CD14-positive monocyte (primary cell): Measurements from ENCODE around the gene SLC38A10. TPM values are rescaled to one million over a fixed set of nuclear protein-coding genes. Genes with fewer than 3 reads are reported as not detected.
A peak's percentile ranks its signal among the peaks of the same experiment; 100 is the strongest.

ENCODE experiments used
- DNase-seq, 3 donors: peaks; one replicate each; pipeline ENCODE4 v3.0.0-alpha.2; 2011 to 2022
- H2AFZ ChIP-seq: 2 replicates; pipeline ENCODE4 v1.6.0; 2012; ENCODE audit warnings: mild to moderate bottlenecking, low read depth, low read length, inconsistent platforms; ENCODE audit not compliant: insufficient read depth, poor library complexity, severe bottlenecking
- H3K27ac ChIP-seq, 2 donors: 1 replicate in 1 of 2; 2 replicates in 1 of 2; pipeline ENCODE4 v1.5.1; 2012 to 2013; ENCODE audit warnings: low read length in 2 of 2, control low read depth in 1 of 2, inconsistent platforms in 1 of 2, low read depth in 1 of 2, mild to moderate bottlenecking in 1 of 2
- H3K27me3 ChIP-seq, 2 donors: one replicate each; pipeline versions ENCODE4 v1.6.0 to v1.6.1; 2011 to 2013; ENCODE audit warnings: low read length in 2 of 2; ENCODE audit not compliant: control insufficient read depth in 2 of 2, insufficient read depth in 2 of 2
- H3K36me3 ChIP-seq, 2 donors: replicated peaks in 1 of 2; 1 replicate in 1 of 2; 2 replicates in 1 of 2; pipeline versions ENCODE4 v1.5.1 to v1.6.1; 2012 to 2013; ENCODE audit warnings: low read length in 2 of 2, control low read depth in 1 of 2, inconsistent platforms in 1 of 2, mild to moderate bottlenecking in 1 of 2; ENCODE audit not compliant: insufficient read depth in 2 of 2, control insufficient read depth in 1 of 2
- H3K4me1 ChIP-seq, 2 donors: 1 replicate in 1 of 2; 2 replicates in 1 of 2; pipeline versions ENCODE4 v1.5.1 to v1.6.1; 2012 to 2013; ENCODE audit warnings: low read length in 2 of 2, control low read depth in 1 of 2, inconsistent platforms in 1 of 2, mild to moderate bottlenecking in 1 of 2, moderate library complexity in 1 of 2; ENCODE audit not compliant: insufficient read depth in 2 of 2, control insufficient read depth in 1 of 2
- H3K4me2 ChIP-seq: replicated peaks from 2 replicates; pipeline ENCODE3; 2012; ENCODE audit warnings: low read length, moderate library complexity, mild to moderate bottlenecking; ENCODE audit not compliant: poor library complexity, severe bottlenecking; ENCODE audit errors: extremely low read depth
- H3K4me3 ChIP-seq, 3 experiments: fragments of 200-600 bp in 1 of 3; sonication (generic) in 1 of 3; replicated peaks in 1 of 3; 1 replicate in 2 of 3; 2 replicates in 1 of 3; pipeline ENCODE4 v1.5.1; 2011 to 2013; ENCODE audit warnings: low read length in 3 of 3, mild to moderate bottlenecking in 3 of 3, control low read depth in 2 of 3, low read depth in 2 of 3, inconsistent platforms in 1 of 3, moderate library complexity in 1 of 3
- H3K79me2 ChIP-seq: 2 replicates; pipeline ENCODE4 v1.6.0; 2012; ENCODE audit warnings: mild to moderate bottlenecking, control low read depth, inconsistent platforms, low read length, moderate library complexity; ENCODE audit not compliant: insufficient read depth
- H3K9ac ChIP-seq: 2 replicates; pipeline ENCODE4 v1.6.0; 2017; ENCODE audit warnings: low read length, mild to moderate bottlenecking; ENCODE audit not compliant: insufficient read depth, poor library complexity, severe bottlenecking
- H3K9me3 ChIP-seq, 2 donors: replicated peaks in 1 of 2; 1 replicate in 1 of 2; 2 replicates in 1 of 2; pipeline versions ENCODE4 v1.5.1 to v1.6.1; 2012 to 2013; ENCODE audit warnings: low read length in 2 of 2, control low read depth in 1 of 2; ENCODE audit not compliant: control insufficient read depth in 1 of 2, insufficient read depth in 1 of 2
- H4K20me1 ChIP-seq: 2 replicates; pipeline ENCODE4 v1.6.0; 2012; ENCODE audit warnings: mild to moderate bottlenecking, low read length, control low read depth, moderate library complexity; ENCODE audit not compliant: insufficient read depth
- H3K27ac Mint-ChIP-seq, 7 donors: one replicate each; pipeline ENCODE4 v1.8.0; 2020; ENCODE audit warnings: mild to moderate bottlenecking in 7 of 7, mixed read lengths in 7 of 7, moderate library complexity in 6 of 7, inconsistent platforms in 2 of 7
- H3K27me3 Mint-ChIP-seq, 3 donors: one replicate each; pipeline ENCODE4 v1.8.0; 2021 to 2022; ENCODE audit warnings: low read depth in 3 of 3, mild to moderate bottlenecking in 3 of 3, mixed read lengths in 3 of 3, moderate library complexity in 3 of 3, inconsistent platforms in 1 of 3
- H3K36me3 Mint-ChIP-seq, 2 donors: one replicate each; pipeline ENCODE4 v1.8.0; 2020; ENCODE audit warnings: mixed read lengths in 2 of 2, inconsistent platforms in 1 of 2, mild to moderate bottlenecking in 1 of 2
- H3K4me1 Mint-ChIP-seq: one replicate; pipeline ENCODE4 v1.8.0; 2020; ENCODE audit warnings: mild to moderate bottlenecking, mixed read lengths
- H3K4me3 Mint-ChIP-seq, 2 donors: one replicate each; pipeline ENCODE4 v1.8.0; 2020; ENCODE audit warnings: mild to moderate bottlenecking in 2 of 2, mixed read lengths in 2 of 2, moderate library complexity in 1 of 2
- H3K9me3 Mint-ChIP-seq, 7 donors: one replicate each; pipeline ENCODE4 v1.8.0; 2020 to 2022; ENCODE audit warnings: mixed read lengths in 7 of 7, mild to moderate bottlenecking in 6 of 7, moderate library complexity in 6 of 7, inconsistent platforms in 2 of 7
- WGBS: methylation state at CpG from one replicate; pipeline ENCODE4 v1.1.5; 2013; ENCODE audit warnings: missing lambda C conversion rate; ENCODE audit not compliant: insufficient coverage; 5-methylcytosine and 5-hydroxymethylcytosine counted together
- intact Hi-C, 2 donors: fragments of 100-400 bp; cut with micrococcal nuclease; formaldehyde crosslinking; loops; one replicate each; pipeline versions ENCODE4 v1.15.0 to v1.15.1; 2023
- polyA plus RNA-seq, 3 donors: library from polyadenylated mRNA; depleted of rRNA in 1 of 3; unstranded in 2 of 3; stranded (reverse) in 1 of 3; fragments of 300-500 nt in 2 of 3; fragments of >200 nt in 1 of 3; fragmentation: Illumina TruSeq in 2 of 3; gene quantifications; 1 replicate in 2 of 3; 2 replicates in 1 of 3; pipeline ENCODE4 v1.2.3, GENCODE V29; 2012 to 2021
- TF ChIP-seq, protein P1 (sequence below): fragments of 200-600 bp; IDR thresholded peaks from one replicate; pipeline ENCODE4 v1.8.0; 2022; ENCODE audit warnings: antibody characterized with exemption, mild to moderate bottlenecking

SLC38A10 gene
- polyA plus RNA-seq, 3 donors, result 50.8 to 76.1 (median 68.4) TPM

DNA sequence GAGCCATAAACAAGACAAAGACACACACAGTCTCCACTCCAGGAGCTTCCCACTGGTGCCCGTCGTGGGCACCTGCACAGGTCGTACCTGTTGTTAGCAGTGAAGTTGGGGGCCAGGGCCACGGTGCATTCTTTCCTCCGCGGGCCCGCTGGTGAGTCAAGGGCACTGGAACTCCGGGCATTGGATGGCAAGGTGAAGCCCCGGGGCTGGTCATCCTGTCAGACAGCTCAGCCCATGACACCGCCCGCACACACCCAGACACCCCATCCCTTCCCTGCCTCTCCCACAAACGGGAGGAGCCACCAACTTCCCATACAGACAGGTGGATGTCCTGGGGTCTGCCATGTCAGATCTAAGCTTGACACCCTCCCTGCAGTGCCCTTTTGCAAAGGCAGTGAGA is 88.5 kb downstream of the SLC38A10 start:
- Histone ChIP-seq H4K20me1 (no peaks in the 10 kb centered on the region), H3K4me3 (no peak overlapping the region), H2AFZ (no peak overlapping the region), H3K27me3 (no peaks in the 10 kb centered on the region), H3K9ac (no peak overlapping the region), H3K4me2 (no peak overlapping the region), H3K4me1 (peaks cover 0 to 2% of the 10 kb centered on the region in 2 donors), H3K27ac (no peak overlapping the region), H3K9me3 (no peaks in the 10 kb centered on the region), H3K36me3 (no peaks in the 10 kb centered on the region), H3K79me2 (no peaks in the 10 kb centered on the region)
- intact Hi-C loops, result no loop called here
- Mint-ChIP-seq H3K27ac (no peak overlapping the region), H3K27me3 (peaks cover 0 to 5% (median 2%) of the 10 kb centered on the region in 3 donors), H3K4me1 (peaks cover 7% of the 10 kb centered on the region), H3K36me3 (peaks cover 20 to 25% of the 10 kb centered on the region in 2 donors), H3K4me3 (no peak overlapping the region), H3K9me3 (peaks cover 0 to 2% (median 0%) of the 10 kb centered on the region in 7 donors)
- TF ChIP-seq, protein P1, sequence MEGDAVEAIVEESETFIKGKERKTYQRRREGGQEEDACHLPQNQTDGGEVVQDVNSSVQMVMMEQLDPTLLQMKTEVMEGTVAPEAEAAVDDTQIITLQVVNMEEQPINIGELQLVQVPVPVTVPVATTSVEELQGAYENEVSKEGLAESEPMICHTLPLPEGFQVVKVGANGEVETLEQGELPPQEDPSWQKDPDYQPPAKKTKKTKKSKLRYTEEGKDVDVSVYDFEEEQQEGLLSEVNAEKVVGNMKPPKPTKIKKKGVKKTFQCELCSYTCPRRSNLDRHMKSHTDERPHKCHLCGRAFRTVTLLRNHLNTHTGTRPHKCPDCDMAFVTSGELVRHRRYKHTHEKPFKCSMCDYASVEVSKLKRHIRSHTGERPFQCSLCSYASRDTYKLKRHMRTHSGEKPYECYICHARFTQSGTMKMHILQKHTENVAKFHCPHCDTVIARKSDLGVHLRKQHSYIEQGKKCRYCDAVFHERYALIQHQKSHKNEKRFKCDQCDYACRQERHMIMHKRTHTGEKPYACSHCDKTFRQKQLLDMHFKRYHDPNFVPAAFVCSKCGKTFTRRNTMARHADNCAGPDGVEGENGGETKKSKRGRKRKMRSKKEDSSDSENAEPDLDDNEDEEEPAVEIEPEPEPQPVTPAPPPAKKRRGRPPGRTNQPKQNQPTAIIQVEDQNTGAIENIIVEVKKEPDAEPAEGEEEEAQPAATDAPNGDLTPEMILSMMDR, result no peak
- 96% methylated on average over 12 of the region's 12 CpGs for WGBS
- DNase-seq, result no peak

DNA sequence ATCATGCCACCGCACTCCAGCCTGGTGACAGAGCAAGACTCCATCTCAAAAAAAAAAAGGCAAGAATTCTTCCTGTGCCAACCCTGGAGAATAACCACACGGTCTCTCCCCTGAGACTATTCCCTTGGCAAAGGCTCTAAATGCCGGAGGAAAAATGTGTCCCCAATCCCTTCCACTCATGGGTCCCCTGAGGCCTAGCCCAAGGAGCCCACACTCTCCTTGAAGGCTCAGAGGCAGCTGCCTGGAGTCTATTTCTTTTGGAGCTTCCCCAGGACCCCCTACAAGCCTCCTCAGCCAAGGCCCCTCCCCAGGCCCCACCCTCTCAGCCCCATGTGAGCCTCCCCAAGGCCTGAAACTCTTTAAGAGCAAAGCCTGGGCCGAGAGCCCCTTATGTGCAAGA is 88.9 kb downstream of the SLC38A10 start:
- Histone ChIP-seq H2AFZ (no peak overlapping the region), H3K27ac (no peak overlapping the region), H4K20me1 (no peaks in the 10 kb centered on the region), H3K4me2 (no peak overlapping the region), H3K4me1 (peaks cover 0 to 2% of the 10 kb centered on the region in 2 donors), H3K9ac (no peak overlapping the region), H3K79me2 (no peaks in the 10 kb centered on the region), H3K27me3 (no peaks in the 10 kb centered on the region), H3K9me3 (no peaks in the 10 kb centered on the region), H3K4me3 (no peak overlapping the region), H3K36me3 (no peaks in the 10 kb centered on the region)
- Mint-ChIP-seq H3K36me3 (peaks cover 22 to 25% of the 10 kb centered on the region in 2 donors), H3K4me1 (peaks cover 6% of the 10 kb centered on the region), H3K27me3 (peaks cover 0 to 5% (median 2%) of the 10 kb centered on the region in 3 donors), H3K27ac (peak overlapping the region in 1 of 7 donors; percentile 35), H3K9me3 (peaks cover 0 to 2% (median 0%) of the 10 kb centered on the region in 7 donors), H3K4me3 (no peak overlapping the region)
- intact Hi-C loops, result no loop called here
- no peak for DNase-seq
- TF ChIP-seq, protein P1, result no peak
- WGBS, result 100% methylated on average over 3 of the region's 4 CpGs
